OCI-LY7 (cell line): ENCODE data around the gene CREB3L1. TPM values are rescaled to one million over a fixed set of nuclear protein-coding genes. Genes with fewer than 3 reads are reported as not detected.

ENCODE experiments used
- BruUV-seq: library from RNA; stranded (reverse); fragments of 400-500 nt; replicated peaks from 2 replicates; lab custom pipeline; 2021; lab: Mats Ljungman, UMichigan
- CTCF ChIA-PET: fragments of 300-600 bp; sonication (Branson Sonifier 250); formaldehyde crosslinking; loops from one replicate; lab custom pipeline; 2022; ENCODE audit warnings: antibody characterized with exemption; ENCODE audit not compliant: unreplicated experiment; lab: Charles Lee
- POLR2A ChIA-PET: fragments of 300-600 bp; sonication (Branson Sonifier 250); formaldehyde crosslinking; loops from one replicate; lab custom pipeline; 2022; ENCODE audit warnings: antibody characterized with exemption; lab: Charles Lee
- DNase-seq: peaks from one replicate; pipeline ENCODE4 v3.0.0-alpha.2; 2015; ENCODE audit warnings: low spot score
- H2AFZ ChIP-seq: fragments of 200-600 bp; sonication (generic), shearing (Covaris generic); 2 replicates; pipeline ENCODE4 v1.6.1; 2014; ENCODE audit warnings: mild to moderate bottlenecking, antibody characterized with exemption, low read length, moderate library complexity
- H3K27ac ChIP-seq: fragments of 200-600 bp; sonication (generic); 2 replicates; pipeline ENCODE4 v1.5.1; 2014; ENCODE audit warnings: mixed run types, low read depth, mild to moderate bottlenecking, moderate library complexity, low read length, inconsistent platforms; ENCODE audit not compliant: poor library complexity, severe bottlenecking
- H3K36me3 ChIP-seq: fragments of 200-600 bp; sonication (generic); 2 replicates; pipeline ENCODE4 v1.6.1; 2014; ENCODE audit warnings: mild to moderate bottlenecking, antibody characterized with exemption, low read length, moderate library complexity, mixed read lengths; ENCODE audit not compliant: insufficient read depth
- H3K4me1 ChIP-seq: fragments of 200-600 bp; sonication (generic); 2 replicates; pipeline ENCODE4 v1.5.1; 2014; ENCODE audit warnings: mild to moderate bottlenecking, low read length; ENCODE audit not compliant: insufficient read depth, poor library complexity, severe bottlenecking
- H3K4me2 ChIP-seq: fragments of 200-600 bp; sonication (generic); 2 replicates; pipeline ENCODE4 v1.6.1; 2014; ENCODE audit warnings: mild to moderate bottlenecking, low read length
- H3K4me3 ChIP-seq: fragments of 200-600 bp; sonication (generic); 2 replicates; pipeline ENCODE4 v1.5.1; 2014; ENCODE audit warnings: mild to moderate bottlenecking, low read depth, low read length; ENCODE audit not compliant: poor library complexity, severe bottlenecking
- H3K79me2 ChIP-seq: fragments of 200-600 bp; sonication (generic); 2 replicates; pipeline ENCODE4 v1.6.1; 2016; ENCODE audit warnings: low read depth, mild to moderate bottlenecking, low read length, moderate library complexity, mixed read lengths; ENCODE audit not compliant: insufficient read depth
- H3K9me2 ChIP-seq: fragments of 200-600 bp; sonication (generic); 2 replicates; pipeline ENCODE4 v1.6.1; 2016; ENCODE audit warnings: mild to moderate bottlenecking, low read length, mixed read lengths; ENCODE audit not compliant: insufficient read depth
- H3K9me3 ChIP-seq: fragments of 200-600 bp; sonication (generic); 2 replicates; pipeline ENCODE4 v1.6.1; 2014; ENCODE audit warnings: mild to moderate bottlenecking, mixed run types, low read length, mixed read lengths
- H4K20me1 ChIP-seq: fragments of 200-600 bp; sonication (generic); 2 replicates; pipeline ENCODE4 v1.6.1; 2014; ENCODE audit warnings: mild to moderate bottlenecking, antibody characterized with exemption, low read length, moderate library complexity, mixed read lengths; ENCODE audit not compliant: insufficient read depth
- EZH2phosphoT487 ChIP-seq: fragments of 200-600 bp; sonication (generic); IDR thresholded peaks from 2 replicates; pipeline ENCODE4 v1.6.1; 2018; ENCODE audit warnings: low read depth, borderline replicate concordance, mild to moderate bottlenecking, mixed run types, antibody characterized with exemption, low read length, moderate library complexity, mixed read lengths
- intact Hi-C: fragments of 100-400 bp; cut with micrococcal nuclease; formaldehyde crosslinking; loops from one replicate; pipeline ENCODE4 v1.10.0; 2022; ENCODE audit not compliant: unreplicated experiment
- total RNA-seq, 2 experiments: library from RNA; depleted of rRNA in 1 of 2; stranded (reverse); fragments of >200 nt in 1 of 2; shearing (Covaris generic) in 1 of 2; gene quantifications; 2 replicates each; pipeline ENCODE4 v1.2.3, GENCODE V29; 2014 to 2022
- TF ChIP-seq, protein P1 (sequence below): fragments of 200-600 bp; sonication (generic); conservative IDR thresholded peaks from 2 replicates; pipeline ENCODE4 v1.5.1; 2014; ENCODE audit warnings: mild to moderate bottlenecking, antibody characterized with exemption, low read length, moderate library complexity, mixed read lengths

The CREB3L1 gene
- total RNA-seq, 2 experiments from 2014 or later, result 0.17 TPM; not detected in 1

- Histone ChIP-seq H3K4me2 (no peak overlapping the region), H3K27ac (no peak overlapping the region), H3K4me3 (no peak overlapping the region), H4K20me1 (no peaks in the 10 kb centered on the region), H3K4me1 (peaks cover 18% of the 10 kb centered on the region), H3K79me2 (no peaks in the 10 kb centered on the region), H3K9me2 (no peaks in the 10 kb centered on the region), H2AFZ (peak overlapping the region; percentile 17; the same call in 1 of the 2 replicates), H3K36me3 (no peaks in the 10 kb centered on the region), H3K9me3 (0 out of 2 replicates have a peak, but pooled peaks cover 8% of the 10 kb centered on the region)
- ChIA-PET CTCF (interaction anchor here (1.2 to 2.6 kb wide), 3 partner anchors 70 to 79 kb away, joined by 4 to 22 read pairs (median 5); no protein-coding TSS in a partner anchor), POLR2A (interaction anchor here (0.6 to 2.6 kb wide), 6 partner anchors 38 to 238 kb away, joined by 3 to 13 read pairs (median 4); no protein-coding TSS in a partner anchor)
- intact Hi-C loops, result loop anchor here (1.0 to 10.0 kb wide), 3 partner anchors 69 to 285 kb away; no protein-coding TSS in a partner anchor
- no TSS peak for BruUV-seq
- TF ChIP-seq EZH2phosphoT487, result no peak
- TF ChIP-seq, protein P1, sequence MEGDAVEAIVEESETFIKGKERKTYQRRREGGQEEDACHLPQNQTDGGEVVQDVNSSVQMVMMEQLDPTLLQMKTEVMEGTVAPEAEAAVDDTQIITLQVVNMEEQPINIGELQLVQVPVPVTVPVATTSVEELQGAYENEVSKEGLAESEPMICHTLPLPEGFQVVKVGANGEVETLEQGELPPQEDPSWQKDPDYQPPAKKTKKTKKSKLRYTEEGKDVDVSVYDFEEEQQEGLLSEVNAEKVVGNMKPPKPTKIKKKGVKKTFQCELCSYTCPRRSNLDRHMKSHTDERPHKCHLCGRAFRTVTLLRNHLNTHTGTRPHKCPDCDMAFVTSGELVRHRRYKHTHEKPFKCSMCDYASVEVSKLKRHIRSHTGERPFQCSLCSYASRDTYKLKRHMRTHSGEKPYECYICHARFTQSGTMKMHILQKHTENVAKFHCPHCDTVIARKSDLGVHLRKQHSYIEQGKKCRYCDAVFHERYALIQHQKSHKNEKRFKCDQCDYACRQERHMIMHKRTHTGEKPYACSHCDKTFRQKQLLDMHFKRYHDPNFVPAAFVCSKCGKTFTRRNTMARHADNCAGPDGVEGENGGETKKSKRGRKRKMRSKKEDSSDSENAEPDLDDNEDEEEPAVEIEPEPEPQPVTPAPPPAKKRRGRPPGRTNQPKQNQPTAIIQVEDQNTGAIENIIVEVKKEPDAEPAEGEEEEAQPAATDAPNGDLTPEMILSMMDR, result no peak
- DNase-seq, result no peak
Measured at GRCh38 chr11:46239801-46240061, 37.7 kb upstream of the CREB3L1 start.

- ChIA-PET POLR2A (interaction anchor here (0.8 to 2.6 kb wide), 3 partner anchors 63 to 70 kb away, joined by 3 to 13 read pairs (median 5); no protein-coding TSS in a partner anchor), CTCF (interaction anchor here (1.2 to 2.6 kb wide), 2 partner anchors 69 to 73 kb away, joined by 4 to 22 read pairs; no protein-coding TSS in a partner anchor)
- intact Hi-C loops, result no loop called here
Measured at GRCh38 chr11:46240371-46240770, 37.1 kb upstream of the CREB3L1 start.

More at GRCh38 chr11:46240371-46240770, 37.1 kb upstream of the CREB3L1 start:
- Histone ChIP-seq H3K9me2 (no peaks in the 10 kb centered on the region), H3K27ac (no peak overlapping the region), H3K9me3 (0 out of 2 replicates have a peak, but pooled peaks cover 8% of the 10 kb centered on the region), H3K36me3 (no peaks in the 10 kb centered on the region), H4K20me1 (no peaks in the 10 kb centered on the region), H2AFZ (no peak overlapping the region), H3K4me1 (peaks cover 18% of the 10 kb centered on the region), H3K79me2 (no peaks in the 10 kb centered on the region), H3K4me3 (no peak overlapping the region), H3K4me2 (no peak overlapping the region)
- TF ChIP-seq, protein P1, result no peak
- no peak for TF ChIP-seq EZH2phosphoT487
- no peak for DNase-seq
- BruUV-seq, result no TSS peak
